ENCODE data around the gene KLF4.

KLF4 gene

GRCh38 chr9:107487521-107488374 is 1.8 kb downstream of the KLF4 start:
- no peak for DNase-seq (ENCODE audit: low read depth in 2 of 2)

DNA sequence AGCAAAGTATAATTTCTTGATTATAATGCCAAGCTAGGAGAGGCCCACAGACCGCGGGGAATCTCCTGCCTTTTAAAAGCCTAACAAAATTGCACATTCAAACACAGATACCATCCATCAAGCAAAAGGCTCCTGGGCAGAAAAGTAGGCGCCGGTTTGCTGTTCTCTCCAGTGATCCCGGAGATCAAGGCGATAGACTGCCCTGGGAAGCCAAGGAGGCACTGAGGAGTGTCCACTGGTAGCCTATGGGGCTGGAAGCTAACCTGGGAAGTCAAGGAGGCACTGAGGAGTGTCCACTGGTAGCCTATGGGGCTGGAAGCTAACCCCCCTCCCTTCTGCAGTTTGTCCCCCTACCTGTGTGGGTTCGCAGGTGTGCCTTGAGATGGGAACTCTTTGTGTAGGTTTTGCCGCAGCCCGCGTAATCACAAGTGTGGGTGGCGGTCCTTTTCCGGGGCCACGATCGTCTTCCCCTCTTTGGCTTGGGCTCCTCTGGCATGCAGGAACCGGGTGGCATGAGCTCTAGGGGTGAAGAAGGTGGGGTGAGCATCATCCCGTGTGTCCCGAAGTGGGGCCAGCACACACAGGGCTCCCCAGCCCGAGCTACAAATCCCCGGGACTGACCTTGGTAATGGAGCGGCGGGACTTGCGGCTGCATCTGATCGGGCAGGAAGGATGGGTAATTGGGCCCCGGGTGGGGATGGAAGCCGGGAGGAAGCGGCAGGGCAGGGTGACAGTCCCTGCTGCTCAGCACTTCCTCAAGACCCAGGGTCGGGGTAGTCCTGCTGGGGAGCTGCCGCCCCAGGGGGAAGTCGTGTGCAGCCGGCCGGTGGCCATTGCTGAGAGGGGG is 2.7 kb downstream of the KLF4 start:
- no peak for DNase-seq (ENCODE audit: low read depth in 2 of 2)

DNA sequence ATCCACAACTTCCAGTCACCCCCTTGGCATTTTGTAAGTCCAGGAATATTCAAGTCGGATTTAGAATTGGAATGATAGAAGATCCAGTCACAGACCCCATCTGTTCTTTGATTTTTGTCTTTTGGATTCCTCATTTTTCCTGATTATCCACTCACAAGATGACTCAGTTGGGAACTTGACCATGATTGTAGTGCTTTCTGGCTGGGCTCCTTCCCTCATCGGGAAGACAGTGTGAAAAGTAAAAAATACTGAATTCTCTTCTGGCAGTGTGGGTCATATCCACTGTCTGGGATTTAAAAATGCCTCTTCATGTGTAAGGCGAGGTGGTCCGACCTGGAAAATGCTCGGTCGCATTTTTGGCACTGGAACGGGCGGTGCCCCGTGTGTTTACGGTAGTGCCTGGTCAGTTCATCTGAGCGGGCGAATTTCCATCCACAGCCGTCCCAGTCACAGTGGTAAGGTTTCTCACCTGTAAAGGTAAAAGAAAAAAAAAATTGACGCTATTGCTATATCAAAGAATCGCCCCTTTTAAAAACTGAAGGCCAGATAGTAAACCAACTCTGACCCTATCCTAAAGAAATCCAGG is 4.0 kb downstream of the KLF4 start:
- no peak for DNase-seq (ENCODE audit: low read depth in 2 of 2)

DNA sequence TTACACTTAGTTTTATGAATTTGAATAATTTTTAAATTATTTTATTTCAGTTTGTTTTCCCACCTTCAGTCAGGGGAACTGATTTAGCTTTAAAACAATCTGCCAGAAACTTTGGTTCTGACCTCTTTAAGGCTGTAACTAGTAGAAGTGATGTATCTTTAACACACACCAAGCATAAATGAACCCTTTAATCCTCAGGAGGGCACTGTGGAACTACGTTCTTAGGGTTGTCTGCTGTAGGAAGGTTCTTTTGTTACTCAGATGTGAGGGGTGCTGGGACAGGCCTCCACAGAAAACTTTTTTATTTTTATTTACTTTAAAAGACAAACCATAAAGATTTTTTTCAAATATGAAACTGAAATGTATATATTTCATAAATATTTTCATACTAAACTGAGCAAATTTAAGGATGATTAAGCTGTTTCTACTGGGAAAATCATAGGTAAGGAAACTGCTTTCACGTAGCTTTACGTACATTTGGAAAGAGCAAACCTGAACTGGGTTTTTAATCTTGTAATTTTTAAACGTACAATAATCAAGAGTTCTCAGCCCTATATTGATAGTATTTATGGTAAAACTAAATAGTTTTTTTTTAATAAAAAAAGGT is 5.3 kb downstream of the KLF4 start:
- no peak for DNase-seq (ENCODE audit: low read depth in 2 of 2)

- DNase-seq (ENCODE audit: low read depth in 2 of 2), result no peak
These were observed 5.9 kb downstream of the KLF4 start for GRCh38 chr9:107483666-107484065.

GRCh38 chr9:107481035-107481434 is 8.5 kb downstream of the KLF4 start:
- no peak for DNase-seq (ENCODE audit: low read depth in 2 of 2)

- DNase-seq (ENCODE audit: low read depth in 2 of 2), result no peak
These were observed 9.2 kb downstream of the KLF4 start for GRCh38 chr9:107480386-107480789.

- no peak for DNase-seq (ENCODE audit: low read depth in 2 of 2)
These were observed 10.8 kb downstream of the KLF4 start for GRCh38 chr9:107478805-107479204.

- no peak for DNase-seq (ENCODE audit: low read depth in 2 of 2)
These were observed 15.4 kb downstream of the KLF4 start for GRCh38 chr9:107474124-107474523.

- no peak for DNase-seq (ENCODE audit: low read depth in 2 of 2)
These were observed 16.8 kb downstream of the KLF4 start for GRCh38 chr9:107472581-107473340.

DNA sequence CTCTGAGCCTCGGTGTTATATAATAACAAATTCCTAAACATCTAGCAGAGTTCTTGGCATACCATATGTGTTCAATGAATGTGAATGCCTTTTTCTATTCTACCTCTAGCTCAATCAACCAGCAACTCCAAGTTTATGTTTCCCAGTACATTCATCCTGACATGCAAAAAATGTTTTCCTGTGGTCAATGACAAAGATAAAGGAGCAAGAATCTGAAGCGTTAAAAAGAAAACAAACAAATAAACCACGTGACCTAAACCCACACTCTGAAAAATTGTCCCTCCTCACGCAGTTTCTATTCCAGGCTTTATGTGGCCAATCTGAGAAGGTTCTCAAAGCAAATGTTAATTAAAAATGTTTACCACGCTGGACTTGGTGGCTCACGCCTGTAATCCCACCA is 18.0 kb downstream of the KLF4 start:
- DNase-seq (ENCODE audit: low read depth in 2 of 2), result no peak

DNA sequence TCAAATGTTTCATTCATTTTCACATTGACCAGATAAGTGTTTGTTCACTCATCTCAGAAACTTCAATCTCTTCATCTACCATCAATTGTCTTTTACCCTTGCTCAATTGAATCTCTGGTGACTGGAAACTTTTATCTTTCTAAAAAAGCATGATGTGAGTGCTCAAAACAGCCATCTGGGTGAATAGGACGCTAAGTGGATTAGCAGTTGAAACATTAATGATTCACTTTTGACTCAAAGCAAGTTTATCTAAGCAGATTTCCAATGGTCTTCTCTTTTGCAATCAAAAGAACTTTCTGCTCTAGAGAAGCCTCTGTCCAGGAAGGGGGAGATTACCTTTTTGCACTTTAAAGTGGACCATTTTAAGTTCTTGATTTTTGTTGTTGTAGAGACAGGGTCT is 22.2 kb downstream of the KLF4 start:
- no peak for DNase-seq (ENCODE audit: low read depth in 2 of 2)

DNA sequence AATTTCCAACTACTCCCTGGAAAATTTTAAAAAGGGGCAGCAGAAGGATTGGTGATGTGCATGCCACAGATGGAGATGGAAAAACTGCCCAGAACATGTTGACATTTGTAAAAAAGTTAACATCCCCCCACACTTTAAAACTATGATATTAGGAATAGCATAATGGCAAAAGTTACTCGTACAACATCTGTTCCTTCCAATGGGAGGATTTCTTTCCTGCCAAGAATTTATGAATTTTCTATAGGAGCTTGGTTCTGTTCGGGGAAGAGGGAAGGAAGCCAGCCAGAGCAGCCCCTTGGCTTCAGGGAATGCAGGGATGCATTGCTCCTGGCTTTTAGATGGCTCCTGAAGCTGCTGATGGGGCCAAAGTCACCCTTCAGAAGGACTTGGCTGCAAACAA is 22.7 kb downstream of the KLF4 start:
- DNase-seq (ENCODE audit: low read depth in 2 of 2), result no peak

DNA sequence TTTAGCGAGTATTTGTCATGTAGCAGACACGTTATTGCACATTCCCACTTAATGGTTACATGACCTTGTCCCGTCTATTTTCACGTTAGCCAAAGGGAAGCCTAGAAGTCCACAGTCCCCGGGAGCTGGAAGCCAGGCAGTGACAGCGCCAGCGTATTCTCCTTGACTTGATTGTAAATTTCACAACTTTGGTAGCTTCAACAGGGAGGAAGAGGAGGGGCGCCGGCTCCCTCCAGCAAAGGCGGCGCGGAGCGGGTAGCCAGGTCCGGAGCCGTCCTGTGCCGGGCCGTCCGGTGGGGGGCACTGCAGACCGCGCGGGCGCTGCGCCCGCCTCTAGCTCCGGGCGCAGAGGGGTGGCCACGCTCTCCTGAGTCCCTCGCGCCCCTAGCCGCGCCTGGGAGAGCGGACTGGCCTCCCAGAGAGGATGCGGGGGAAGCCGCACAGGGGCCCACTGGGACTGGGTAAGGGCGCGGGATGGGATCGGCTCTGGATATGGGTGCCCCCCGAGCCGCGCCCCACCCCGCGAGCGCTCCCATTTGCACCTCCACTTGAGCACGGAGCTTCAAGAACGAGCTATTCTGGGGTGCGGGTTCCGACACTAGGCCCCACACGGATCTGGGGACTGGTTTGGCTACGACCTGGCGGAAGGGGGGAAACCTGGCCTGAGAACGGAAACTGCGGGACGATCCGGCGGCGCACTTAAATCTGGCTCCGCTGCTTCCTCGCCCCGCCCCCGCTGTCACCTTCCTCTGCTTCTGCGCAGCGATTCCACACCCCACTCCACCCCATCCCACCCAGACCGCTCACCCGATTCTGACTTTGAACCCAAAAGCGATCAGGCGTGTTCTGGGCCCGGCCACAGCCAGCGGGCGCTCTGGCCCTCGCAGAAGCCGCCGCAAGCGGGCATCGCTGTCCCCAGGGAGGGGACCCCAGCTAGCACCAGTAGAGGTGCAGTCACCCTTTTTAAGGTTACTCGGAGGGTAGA is 23.8 kb downstream of the KLF4 start:
- no peak for DNase-seq (ENCODE audit: low read depth in 2 of 2)

GRCh38 chr9:107464516-107464915 is 25.1 kb downstream of the KLF4 start:
- DNase-seq (ENCODE audit: low read depth in 2 of 2), result no peak

DNA sequence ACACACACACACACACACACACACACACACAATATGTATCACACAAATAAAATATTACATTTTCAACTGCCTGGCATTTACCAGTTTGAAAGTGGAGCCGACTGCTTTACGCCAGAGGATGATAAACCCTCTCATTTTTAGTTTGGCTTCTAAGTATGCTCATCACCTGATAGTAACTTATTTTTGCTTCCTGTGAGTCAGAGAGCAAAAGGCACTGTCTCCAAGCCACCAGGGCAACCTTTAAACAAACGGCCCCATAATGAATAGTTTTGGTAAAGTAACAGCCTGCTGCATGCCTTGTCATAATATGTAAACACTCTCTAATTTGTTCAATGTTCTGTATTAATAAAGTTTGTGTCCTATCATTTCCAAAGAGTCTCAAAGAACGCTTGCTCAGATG is 26.9 kb downstream of the KLF4 start:
- DNase-seq (ENCODE audit: low read depth in 2 of 2), result no peak

GRCh38 chr9:107460153-107461023 is 29.2 kb downstream of the KLF4 start:
- DNase-seq (ENCODE audit: low read depth in 2 of 2), result no peak

- DNase-seq (ENCODE audit: low read depth in 2 of 2), result no peak
These were observed 34.0 kb downstream of the KLF4 start for GRCh38 chr9:107455425-107456135.

DNA sequence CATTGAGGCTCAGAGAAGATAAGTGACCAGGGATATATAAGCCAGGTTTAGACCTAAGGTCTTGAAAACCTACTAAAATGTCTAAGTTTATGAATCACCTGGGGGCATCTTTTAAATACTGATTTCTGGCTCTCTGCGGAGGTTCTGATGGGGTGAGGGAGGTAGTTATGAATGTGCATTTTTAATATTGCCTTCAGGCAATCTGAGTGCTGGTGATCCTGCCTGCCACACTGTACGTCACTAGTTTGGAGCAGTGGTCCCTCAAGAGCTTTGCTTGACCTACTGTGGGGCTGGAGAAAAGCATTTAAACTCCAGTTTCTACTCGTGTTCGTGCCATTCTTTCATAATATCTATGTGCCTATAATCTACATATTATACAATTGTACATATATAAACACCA is 36.1 kb downstream of the KLF4 start:
- no peak for DNase-seq (ENCODE audit: low read depth in 2 of 2)
